OCI-LY1 (cell line): Measurements from ENCODE around the gene ARHGAP33.

Source experiments
- H2AFZ ChIP-seq: fragments of 200-600 bp; sonication (generic), shearing (Covaris generic); 2 replicates; pipeline ENCODE4 v1.6.0; 2014; ENCODE audit warnings: antibody characterized with exemption, mild to moderate bottlenecking, low read length
- H3F3A ChIP-seq: fragments of 200-600 bp; sonication (generic), shearing (Covaris generic); 2 replicates; pipeline ENCODE4 v1.6.0; 2014; ENCODE audit warnings: mild to moderate bottlenecking, antibody characterized with exemption, low read length, moderate library complexity; ENCODE audit not compliant: insufficient read depth
- H3K27ac ChIP-seq: fragments of 200-600 bp; sonication (generic); 2 replicates; pipeline ENCODE4 v1.5.1; 2014; ENCODE audit warnings: low read length, mixed run types, mild to moderate bottlenecking, low read depth; ENCODE audit not compliant: poor library complexity, severe bottlenecking
- H3K27me3 ChIP-seq: fragments of 200-600 bp; sonication (generic); 2 replicates; pipeline ENCODE4 v1.6.0; 2014; ENCODE audit warnings: antibody characterized with exemption, mild to moderate bottlenecking, low read length, moderate library complexity; ENCODE audit not compliant: insufficient read depth
- H3K36me3 ChIP-seq: fragments of 200-600 bp; sonication (generic); 2 replicates; pipeline ENCODE4 v1.6.1; 2014; ENCODE audit warnings: mild to moderate bottlenecking, antibody characterized with exemption, low read length, moderate library complexity, mixed read lengths; ENCODE audit not compliant: insufficient read depth
- H3K4me1 ChIP-seq: fragments of 200-600 bp; sonication (generic); 2 replicates; pipeline ENCODE4 v1.5.1; 2014; ENCODE audit warnings: mild to moderate bottlenecking, low read length, moderate library complexity; ENCODE audit not compliant: insufficient read depth, severe bottlenecking
- H3K4me2 ChIP-seq: fragments of 200-600 bp; sonication (generic), shearing (Covaris generic); 2 replicates; pipeline ENCODE4 v1.6.1; 2014; ENCODE audit warnings: low read length
- H3K4me3 ChIP-seq: fragments of 200-600 bp; sonication (generic); 2 replicates; pipeline ENCODE4 v1.5.1; 2014; ENCODE audit warnings: low read length, low read depth, mild to moderate bottlenecking, mixed read lengths; ENCODE audit not compliant: poor library complexity, severe bottlenecking
- H3K79me2 ChIP-seq: fragments of 200-600 bp; shearing (Covaris generic); 2 replicates; pipeline ENCODE4 v1.6.1; 2016; ENCODE audit warnings: mixed run types, low read length, mixed read lengths; ENCODE audit not compliant: insufficient read depth
- H3K9ac ChIP-seq: fragments of 200-600 bp; sonication (generic), shearing (Covaris generic); 2 replicates; pipeline ENCODE4 v1.6.1; 2014; ENCODE audit warnings: mild to moderate bottlenecking, low read length, mixed read lengths
- H3K9me2 ChIP-seq: fragments of 200-600 bp; sonication (generic), shearing (Covaris generic); 2 replicates; pipeline ENCODE4 v1.6.1; 2014; ENCODE audit warnings: low read depth, mild to moderate bottlenecking, low read length, mixed read lengths
- H3K9me3 ChIP-seq: fragments of 200-600 bp; shearing (Covaris generic); 2 replicates; pipeline ENCODE4 v1.6.1; 2014; ENCODE audit warnings: low read length, mixed read lengths
- H4K20me1 ChIP-seq: fragments of 200-600 bp; sonication (generic), shearing (Covaris generic); 2 replicates; pipeline ENCODE4 v1.6.0; 2016; ENCODE audit warnings: mild to moderate bottlenecking, low read length; ENCODE audit not compliant: insufficient read depth
- CTCF ChIP-seq: fragments of 200-600 bp; sonication (generic), shearing (Covaris generic); IDR thresholded peaks from 2 replicates; pipeline ENCODE4 v1.5.1; 2017; ENCODE audit warnings: mild to moderate bottlenecking, antibody characterized with exemption, low read length, moderate library complexity, mixed read lengths
- EZH2 ChIP-seq: fragments of 200-600 bp; sonication (generic), shearing (Covaris generic); IDR thresholded peaks from 2 replicates; pipeline ENCODE4 v1.8.0; 2017; ENCODE audit warnings: borderline replicate concordance, mixed run types, mild to moderate bottlenecking, antibody characterized with exemption, low read length, moderate library complexity, mixed read lengths

ARHGAP33 gene

GRCh38 chr19:35822579-35822978 lies 47.2 kb downstream of the ARHGAP33 start:
- H3F3A ChIP-seq = no peaks in the 10 kb centered on the region
- H2AFZ ChIP-seq = no peak overlapping the region
- H4K20me1 ChIP-seq = no peaks in the 10 kb centered on the region
- H3K9me2 ChIP-seq = no peaks in the 10 kb centered on the region
- H3K9ac ChIP-seq = no peak overlapping the region
- no peaks in the 10 kb centered on the region for H3K4me1 ChIP-seq
- TF ChIP-seq CTCF = no peak
- TF ChIP-seq EZH2 = no peak
- no peak overlapping the region for H3K27ac ChIP-seq
- H3K4me2 ChIP-seq = no peak overlapping the region
- H3K4me3 ChIP-seq = no peak overlapping the region
- H3K79me2 ChIP-seq = no peaks in the 10 kb centered on the region
- no peaks in the 10 kb centered on the region for H3K9me3 ChIP-seq
- H3K27me3 ChIP-seq = no peaks in the 10 kb centered on the region
- no peaks in the 10 kb centered on the region for H3K36me3 ChIP-seq

- H4K20me1 ChIP-seq = no peaks in the 10 kb centered on the region
- no peaks in the 10 kb centered on the region for H3K27me3 ChIP-seq
- no peaks in the 10 kb centered on the region for H3K36me3 ChIP-seq
- TF ChIP-seq EZH2 = no peak
- TF ChIP-seq CTCF = no peak
- no peaks in the 10 kb centered on the region for H3K79me2 ChIP-seq
- H3K9ac ChIP-seq = no peak overlapping the region
- no peaks in the 10 kb centered on the region for H3K4me1 ChIP-seq
- H2AFZ ChIP-seq = no peak overlapping the region
- H3K4me2 ChIP-seq = no peak overlapping the region
- H3K27ac ChIP-seq = no peak overlapping the region
- no peaks in the 10 kb centered on the region for H3K9me3 ChIP-seq
- H3F3A ChIP-seq = no peaks in the 10 kb centered on the region
- no peak overlapping the region for H3K4me3 ChIP-seq
- H3K9me2 ChIP-seq = no peaks in the 10 kb centered on the region
Measured at GRCh38 chr19:35824150-35824549, 48.8 kb downstream of the ARHGAP33 start.

GRCh38 chr19:35828692-35829301 lies 53.4 kb downstream of the ARHGAP33 start:
- Histone ChIP-seq H3K36me3 (no peaks in the 10 kb centered on the region), H2AFZ (no peak overlapping the region), H3K9me2 (no peaks in the 10 kb centered on the region), H3K9me3 (no peaks in the 10 kb centered on the region), H3K9ac (no peak overlapping the region), H3K4me2 (no peak overlapping the region), H3K79me2 (no peaks in the 10 kb centered on the region), H4K20me1 (no peaks in the 10 kb centered on the region), H3K27me3 (no peaks in the 10 kb centered on the region), H3F3A (no peaks in the 10 kb centered on the region), H3K27ac (no peak overlapping the region), H3K4me1 (no peaks in the 10 kb centered on the region), H3K4me3 (no peak overlapping the region)
- TF ChIP-seq EZH2 = no peak

GRCh38 chr19:35830986-35831385 lies 55.6 kb downstream of the ARHGAP33 start:
- H3K4me2 ChIP-seq = no peak overlapping the region
- no peaks in the 10 kb centered on the region for H3K36me3 ChIP-seq
- H3K27me3 ChIP-seq = no peaks in the 10 kb centered on the region; the same call in 1 of the 2 replicates

More at GRCh38 chr19:35830986-35831385, 55.6 kb downstream of the ARHGAP33 start:
- no peaks in the 10 kb centered on the region for H3F3A ChIP-seq
- no peaks in the 10 kb centered on the region for H3K4me1 ChIP-seq
- H3K9ac ChIP-seq = no peak overlapping the region
- H3K9me2 ChIP-seq = no peaks in the 10 kb centered on the region
- H3K79me2 ChIP-seq = no peaks in the 10 kb centered on the region
- no peak overlapping the region for H3K27ac ChIP-seq
- no peak for TF ChIP-seq EZH2
- H3K9me3 ChIP-seq = no peaks in the 10 kb centered on the region
- H3K4me3 ChIP-seq = no peak overlapping the region
- no peaks in the 10 kb centered on the region for H4K20me1 ChIP-seq
- no peak overlapping the region for H2AFZ ChIP-seq
